ENCODE results near the gene MYLIP. TPM values are rescaled to one million over a fixed set of nuclear protein-coding genes. Genes with fewer than 3 reads are reported as not detected.

The MYLIP gene
- total and polyA plus RNA-seq, 2 of the 13 experiments (the other 11 are each of a cell fraction or from before 2014, with no cell fraction given): 3.4 to 10.8 TPM

- Histone ChIP-seq H3K4me2 (ENCODE audit: low read depth, low read length) (no peak overlapping the region), H3K4me3 (replicated peaks in 1 of 3; ENCODE audit: insufficient read depth in 1 of 3, low read depth in 2 of 3, low read length in 3 of 3) (no peak overlapping the region), H2AFZ (ENCODE audit: low read length) (no peak overlapping the region), H3K27me3 (ENCODE audit: control insufficient read depth in 1 of 2, insufficient read depth in 2 of 2, low read length in 2 of 2) (peaks cover 0 to 13% of the 10 kb centered on the region in 2 experiments; a peak in 2 of 5 replicates), H3K36me3 (replicated peaks in 1 of 2; ENCODE audit: control insufficient read depth in 1 of 2, insufficient read depth in 2 of 2, low read length in 2 of 2) (no peaks in the 10 kb centered on the region), H3K4me1 (ENCODE audit: insufficient read depth, low read length) (no peaks in the 10 kb centered on the region), H3K27ac (ENCODE audit: extremely low read length, insufficient read depth, low read length) (no peak overlapping the region), H3K9ac (ENCODE audit: insufficient read depth, low read depth, low read length) (no peak overlapping the region), H4K20me1 (ENCODE audit: insufficient read depth, low read length) (no peaks in the 10 kb centered on the region), H3K79me2 (ENCODE audit: insufficient read depth, low read length) (no peaks in the 10 kb centered on the region), H3K9me3 (ENCODE audit: low read length) (no peaks in the 10 kb centered on the region)
- WGBS (ENCODE audit: low lambda C conversion rate): 33% methylated on average over 4 of the region's 4 CpGs
- POLR2A ChIA-PET: interaction anchor here (1.0 kb wide), 1 partner anchor 36 kb away, joined by 4 read pairs; the partner anchor contains the start of gene MYLIP
- no peak for ATAC-seq
- CTCF ChIA-PET (ENCODE audit: low intra/inter-chr PET ratio, low total read pairs): no interaction called here
- no peak for TF ChIP-seq ZBTB2 (CRISPR knock-in tag; IDR thresholded peaks at IDR 0.05; ENCODE audit: low read depth)
- no peak for TF ChIP-seq ZNF282 (IDR thresholded peaks at IDR 0.05; ENCODE audit: partially characterized antibody)
- no peak for TF ChIP-seq SATB2 (CRISPR knock-in tag; IDR thresholded peaks at IDR 0.05)
- no peak for TF ChIP-seq ZNF430 (CRISPR knock-in tag; IDR thresholded peaks at IDR 0.05)
- TF ChIP-seq ETV5 (CRISPR knock-in tag; IDR thresholded peaks at IDR 0.05; ENCODE audit: borderline replicate concordance): no peak
- no peak for TF ChIP-seq SNAPC2 (CRISPR knock-in tag; IDR thresholded peaks at IDR 0.05)
- no peak for TF ChIP-seq ZFP41 (CRISPR knock-in tag; IDR thresholded peaks at IDR 0.05; ENCODE audit: borderline replicate concordance)
- TF ChIP-seq ZNF253 (CRISPR knock-in tag; IDR thresholded peaks at IDR 0.05; ENCODE audit: borderline replicate concordance): no peak
- TF ChIP-seq THAP11 (CRISPR knock-in tag; IDR thresholded peaks at IDR 0.05): no peak
- no peak for TF ChIP-seq ZNF720 (CRISPR knock-in tag; IDR thresholded peaks at IDR 0.05)
- TF ChIP-seq MBNL3 (CRISPR knock-in tag; conservative IDR thresholded peaks at IDR 0.05): no peak
- TF ChIP-seq ZBTB21 (CRISPR knock-in tag; IDR thresholded peaks at IDR 0.05): no peak
- TF ChIP-seq PITX1 (CRISPR knock-in tag; IDR thresholded peaks at IDR 0.05): no peak
- TF ChIP-seq ZNF101 (CRISPR knock-in tag; IDR thresholded peaks at IDR 0.05; ENCODE audit: borderline replicate concordance, low read depth): no peak
- no peak for TF ChIP-seq KDM4B (CRISPR knock-in tag; IDR thresholded peaks at IDR 0.05)
- intact Hi-C loops (cut with micrococcal nuclease; ENCODE audit: unreplicated experiment): no loop called here
- in situ Hi-C loops (cut with HindIII; ENCODE audit: extremely low pct_ligation_motif_present, low pct_unique_long_range_greater_than_20kb): no loop called here
- no TSS peak for BruUV-seq (replicated peaks)
- DNase-seq (ENCODE audit: low spot score): no peak
- FAIRE-seq: no peak
These were observed 36.7 kb upstream of the MYLIP start for GRCh38 chr6:16092140-16092539.
